Measurements from ENCODE around the gene DIABLO.

DIABLO gene

GRCh38 chr12:122158700-122159285 is 67.1 kb downstream of the DIABLO start:
- Histone ChIP-seq H3K27ac (ENCODE audit: low read length) (no peak overlapping the region), H3K79me2 (ENCODE audit: low read length) (no peaks in the 10 kb centered on the region), H3K36me3 (replicated peaks; ENCODE audit: insufficient read depth, low read length) (no peaks in the 10 kb centered on the region), H3K4me2 (ENCODE audit: low read depth, low read length) (no peak overlapping the region), H2AFZ (ENCODE audit: low read length) (no peak overlapping the region), H3K9me3 (replicated peaks; ENCODE audit: insufficient read depth, low read length) (no peaks in the 10 kb centered on the region), H3K4me1 (ENCODE audit: low read length) (no peaks in the 10 kb centered on the region), H3K27me3 (replicated peaks; ENCODE audit: insufficient read depth, low read length) (no peaks in the 10 kb centered on the region), H3F3A (ENCODE audit: insufficient read depth, low read length) (no peaks in the 10 kb centered on the region), H3K4me3 (ENCODE audit: low read length) (no peak overlapping the region), H3K9ac (ENCODE audit: low read length) (no peak overlapping the region), H3K9me2 (replicated peaks; ENCODE audit: insufficient read depth, low read length) (no peaks in the 10 kb centered on the region), H4K20me1 (ENCODE audit: insufficient read depth, low read length) (no peaks in the 10 kb centered on the region)
- TF ChIP-seq EZH2phosphoT487 (IDR thresholded peaks at IDR 0.05; ENCODE audit: low read length): no peak
- TF ChIP-seq EZH2 (optimal IDR thresholded peaks at IDR 0.05; ENCODE audit: low read depth, low read length): no peak
- TF ChIP-seq CTCF (IDR thresholded peaks at IDR 0.05; ENCODE audit: low read length): no peak
- DNase-seq: no peak

All from MM.1S (cell line).